GM18861 (cell line): ENCODE results near the gene SIGLEC6.

ENCODE experiments used
- ATAC-seq: cut with Tn5 transposase; IDR thresholded peaks from one replicate; pipeline ENCODE4 v1.9.1; 2021; ENCODE audit not compliant: unreplicated experiment

The SIGLEC6 gene

DNA sequence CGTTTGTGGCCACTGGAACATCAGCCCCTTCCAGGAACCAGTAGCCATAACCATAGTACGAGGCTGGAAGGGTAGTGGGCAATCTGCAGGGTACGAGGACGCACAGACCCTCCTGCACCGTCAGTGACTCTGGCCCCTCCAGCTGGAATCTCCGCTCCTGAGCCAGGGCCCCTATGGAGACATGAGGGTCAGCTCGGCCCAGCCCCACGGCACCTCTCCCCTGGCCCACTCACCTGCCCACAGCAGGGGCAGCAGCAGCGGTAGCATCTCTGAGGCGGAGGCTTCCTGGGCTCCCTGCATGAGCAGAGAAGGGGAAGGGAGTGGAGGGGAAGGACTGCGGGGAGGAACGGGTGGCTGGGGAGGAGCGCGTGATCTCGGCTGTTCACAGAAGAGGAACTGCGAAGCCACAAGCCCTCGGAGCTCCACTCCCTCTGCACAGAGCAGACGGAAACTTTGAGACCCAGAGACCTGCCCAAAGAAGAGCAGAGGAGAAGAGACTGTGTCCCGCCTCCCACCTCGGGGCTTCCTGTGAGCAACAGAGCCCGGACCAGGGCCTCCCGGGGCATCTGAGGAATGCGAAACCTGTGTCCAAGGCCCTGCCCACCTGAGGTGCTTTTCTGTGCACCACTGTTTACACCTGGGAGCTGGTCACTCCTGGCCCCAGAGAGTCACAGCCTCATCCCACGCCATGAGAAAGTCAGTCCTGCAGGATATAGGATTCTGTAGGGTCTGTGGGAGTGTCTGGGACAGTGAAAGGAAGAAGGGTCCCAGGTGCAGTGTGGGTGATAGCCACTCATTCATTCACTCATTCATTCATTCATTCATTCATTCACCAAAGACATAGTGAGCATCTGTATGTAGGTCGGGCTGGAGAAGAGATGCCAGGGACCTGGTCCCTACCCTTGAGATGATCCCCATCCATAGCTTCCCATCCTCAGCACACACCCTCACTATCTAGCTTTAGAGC, at the start of gene SIGLEC6:
Gene SIGLEC6, minus strand, starts transcription at position 322 of the 967 bp plus-strand sequence. Its CDS starts 22 bp downstream, at position 300.
- no peak for ATAC-seq

DNA sequence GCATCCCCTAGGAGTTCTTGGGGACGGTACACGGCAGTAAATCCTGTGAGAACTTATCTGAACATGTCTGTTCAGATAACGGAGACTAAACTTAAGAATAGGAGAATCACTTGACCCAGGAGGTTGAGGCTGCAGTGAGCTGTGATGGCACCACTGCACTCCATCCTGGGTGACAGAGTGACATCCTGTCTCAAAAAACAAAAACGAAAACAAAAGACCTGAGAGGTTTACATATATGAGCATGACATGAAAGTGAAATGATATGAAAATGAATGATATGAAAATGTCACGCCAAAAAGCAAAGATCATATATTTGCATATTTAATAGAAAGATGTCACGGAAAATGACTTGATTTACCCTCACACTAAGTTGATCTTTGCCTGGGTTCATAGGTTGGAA, 45.4 kb upstream of the SIGLEC6 start:
- ATAC-seq = no peak

DNA sequence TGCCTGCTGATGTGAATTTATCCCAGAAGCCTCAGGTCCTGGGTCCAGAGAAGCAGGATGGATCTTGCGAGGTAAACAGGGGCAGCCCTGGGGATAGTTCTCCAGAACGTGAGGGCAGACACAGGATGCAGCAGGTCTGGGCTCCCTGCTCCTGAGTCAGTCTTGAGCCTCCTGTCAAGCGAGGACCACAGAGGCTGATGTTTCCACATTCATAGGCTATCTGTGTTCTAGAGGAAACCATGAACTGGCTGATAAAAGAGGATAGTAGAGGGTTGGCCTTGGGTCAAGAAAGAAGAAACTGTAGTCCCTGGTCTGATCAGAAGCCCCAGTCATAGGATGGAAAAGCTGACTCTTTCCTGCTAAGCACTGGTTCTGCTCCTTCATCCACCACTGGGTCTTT, 41.9 kb upstream of the SIGLEC6 start:
- ATAC-seq = no peak

DNA sequence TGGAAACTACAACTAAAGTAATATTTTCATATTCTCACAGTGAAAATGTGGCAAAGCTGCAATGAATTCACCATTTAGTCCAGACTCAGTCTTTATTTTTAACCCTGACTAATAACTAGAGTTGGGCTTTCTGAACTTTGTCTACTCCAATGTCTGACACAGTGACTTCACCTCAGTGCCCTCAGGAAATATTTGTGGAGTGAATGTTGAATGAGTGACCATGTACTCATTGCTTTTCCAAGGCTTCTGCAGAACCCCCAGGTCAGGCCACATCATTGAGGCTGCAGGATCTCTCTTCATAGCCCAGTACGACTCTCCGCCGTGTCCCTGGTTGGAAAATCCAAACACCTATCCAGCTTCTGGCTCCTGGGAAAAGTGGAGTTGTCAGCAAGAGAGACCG, 41.4 kb upstream of the SIGLEC6 start:
- no peak for ATAC-seq

DNA sequence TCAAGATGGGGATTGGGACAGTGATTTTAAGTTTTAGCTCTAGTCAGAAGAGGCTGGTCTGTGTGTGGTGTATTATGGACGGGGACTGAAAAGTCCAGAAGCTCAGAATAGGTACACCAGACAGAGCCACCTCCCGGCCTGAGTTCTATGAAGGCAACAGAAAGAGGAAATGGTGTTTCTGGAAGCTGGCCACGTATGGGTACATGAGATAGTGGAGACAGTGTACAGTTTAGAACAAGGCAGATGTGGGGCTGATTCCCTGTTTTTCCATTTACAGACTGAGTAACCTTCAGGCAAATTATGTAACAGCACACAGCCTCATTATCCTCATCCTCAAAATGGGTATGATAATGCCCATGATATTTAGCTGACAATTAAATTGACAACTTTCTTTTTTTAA, 40.9 kb upstream of the SIGLEC6 start:
- ATAC-seq = no peak

DNA sequence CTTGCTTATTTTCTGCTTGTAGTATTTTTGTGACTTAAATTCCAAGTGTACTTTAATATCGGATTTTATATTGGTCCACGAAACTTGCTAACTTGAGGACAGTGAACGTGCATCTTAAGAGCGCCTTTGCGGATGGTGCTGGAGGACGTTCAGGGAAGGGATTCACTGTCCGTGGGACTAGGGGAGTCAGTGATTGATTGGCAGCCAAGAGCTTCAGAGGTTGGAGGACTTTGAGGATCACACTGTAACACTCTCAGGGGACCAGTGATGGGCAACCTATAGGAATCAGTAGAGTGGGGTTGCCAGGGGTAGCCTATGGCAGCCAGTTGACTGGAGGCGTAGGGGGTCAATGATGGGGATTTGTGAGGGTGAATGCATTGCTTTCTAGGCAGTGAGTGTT, 40.1 kb upstream of the SIGLEC6 start:
- no peak for ATAC-seq

DNA sequence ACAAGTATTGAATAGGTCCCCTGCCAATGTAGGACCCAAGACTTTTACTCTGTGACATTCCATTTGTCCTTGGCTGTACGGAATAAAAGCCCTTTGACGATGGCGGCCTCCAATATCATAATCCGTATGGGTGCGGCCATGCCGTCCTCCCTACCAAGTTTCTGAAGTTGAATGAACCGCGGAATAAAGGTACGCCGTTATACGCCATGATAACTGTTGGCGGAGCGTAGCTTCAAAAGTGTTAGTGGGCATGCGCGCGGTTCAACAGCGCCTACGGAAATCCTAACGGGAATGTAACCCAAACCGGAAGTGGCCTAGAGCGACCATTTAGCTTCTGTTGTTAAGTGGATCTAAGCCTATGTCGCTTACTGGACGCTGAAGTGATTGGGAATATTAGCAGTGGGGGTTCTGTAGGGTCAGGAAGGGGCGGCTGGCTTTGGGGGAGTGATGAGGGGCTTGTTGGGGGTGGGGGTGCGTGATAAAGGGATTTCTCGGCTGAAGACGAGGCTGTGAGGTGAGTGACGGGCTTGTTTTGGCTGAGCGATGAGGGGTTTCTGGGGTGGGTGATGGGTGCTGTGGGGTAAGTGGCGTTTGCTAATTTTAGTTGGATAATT, 39.6 kb upstream of the SIGLEC6 start, which contains the start of gene ZNF175:
Gene ZNF175, plus strand, starts transcription at position 322 of the 614 bp plus-strand sequence. CDS start 2,047 bp downstream, outside the sequence.
- ATAC-seq = peak; percentile 88

DNA sequence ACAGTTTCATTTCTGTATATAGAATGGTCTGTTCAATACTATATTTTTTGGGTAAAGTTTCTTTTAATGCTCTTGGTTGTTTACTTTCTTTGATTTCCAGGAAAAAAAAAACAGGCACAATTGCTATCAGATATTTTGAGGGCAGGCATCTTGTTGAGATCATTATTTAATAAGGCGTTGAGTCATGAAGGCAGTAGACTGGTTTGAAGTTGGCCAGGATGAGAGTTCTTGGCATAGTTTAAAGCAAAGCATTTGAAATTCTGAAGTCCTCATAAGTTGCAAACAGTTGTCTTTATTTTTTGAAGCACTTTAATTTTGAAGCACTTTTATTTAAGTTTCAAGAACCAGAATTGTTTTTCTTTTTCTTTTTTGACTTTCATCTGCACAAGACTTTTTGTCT, 37.0 kb upstream of the SIGLEC6 start:
- no peak for ATAC-seq

DNA sequence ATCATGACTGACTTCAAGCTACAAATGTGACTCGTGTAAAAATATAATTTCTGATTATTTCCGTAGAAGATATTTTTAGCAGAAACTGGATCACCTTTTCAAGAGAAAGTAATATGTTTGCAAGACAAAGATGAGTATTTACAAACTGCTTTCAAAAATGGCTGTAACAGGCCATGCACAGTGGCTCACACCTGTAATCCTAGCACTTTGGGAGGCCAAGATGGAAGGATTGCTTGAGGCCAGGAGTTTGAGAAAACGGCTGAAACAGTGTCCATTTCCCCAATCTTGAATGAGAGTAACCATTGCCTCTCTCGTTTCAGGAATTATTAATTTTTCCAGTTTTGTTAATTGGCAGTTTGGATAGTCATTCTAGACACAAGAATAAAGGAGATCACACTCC, 36.1 kb upstream of the SIGLEC6 start:
- no peak for ATAC-seq

DNA sequence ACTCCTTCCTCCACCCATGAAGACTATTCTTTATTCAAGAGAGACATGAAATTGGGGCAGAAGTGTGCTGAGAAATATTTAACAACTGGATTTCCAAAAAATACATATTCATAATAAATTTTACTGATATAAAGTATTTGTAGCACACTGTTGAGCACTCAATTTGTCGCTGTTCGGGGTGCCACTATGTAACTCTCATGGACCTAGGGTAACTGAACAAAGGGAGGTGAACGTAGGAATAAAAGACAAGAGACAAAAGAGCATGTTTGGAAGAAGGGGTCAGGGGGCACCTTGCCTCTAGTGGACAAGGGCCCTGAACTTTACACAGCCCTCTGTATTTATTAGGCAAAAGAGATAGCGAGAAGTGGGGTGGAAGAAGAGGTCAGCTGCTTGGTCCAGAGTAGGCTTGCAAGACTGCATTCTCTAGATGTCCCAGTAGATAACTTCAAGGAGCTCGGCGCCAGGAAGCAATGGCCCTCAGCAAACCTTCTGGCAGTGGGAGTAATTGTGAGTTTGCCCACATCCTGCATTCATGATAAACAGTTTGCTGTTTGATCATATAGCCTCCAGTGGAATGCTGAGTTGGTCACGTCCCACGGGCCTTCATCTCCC, 35.1 kb upstream of the SIGLEC6 start:
- no peak for ATAC-seq

DNA sequence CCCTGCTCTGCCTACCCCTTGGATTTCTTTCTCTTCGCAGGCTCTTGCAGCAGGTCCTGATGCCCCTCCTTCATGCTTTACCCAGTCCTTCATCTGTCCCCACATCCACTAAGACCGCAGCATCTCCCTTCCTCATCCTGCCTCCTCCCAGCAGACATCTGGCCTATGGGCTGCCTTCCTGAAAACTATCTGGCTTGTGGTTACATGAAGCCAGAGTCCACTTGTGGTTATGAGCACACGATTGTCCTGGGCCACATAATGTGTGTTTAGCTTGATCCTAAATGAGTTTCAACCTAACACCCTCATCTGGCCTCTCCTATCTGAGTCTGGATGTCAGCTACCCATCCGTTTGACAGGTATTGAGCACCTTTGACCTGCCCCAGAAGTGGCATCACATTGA, 34.1 kb upstream of the SIGLEC6 start:
- ATAC-seq = no peak

DNA sequence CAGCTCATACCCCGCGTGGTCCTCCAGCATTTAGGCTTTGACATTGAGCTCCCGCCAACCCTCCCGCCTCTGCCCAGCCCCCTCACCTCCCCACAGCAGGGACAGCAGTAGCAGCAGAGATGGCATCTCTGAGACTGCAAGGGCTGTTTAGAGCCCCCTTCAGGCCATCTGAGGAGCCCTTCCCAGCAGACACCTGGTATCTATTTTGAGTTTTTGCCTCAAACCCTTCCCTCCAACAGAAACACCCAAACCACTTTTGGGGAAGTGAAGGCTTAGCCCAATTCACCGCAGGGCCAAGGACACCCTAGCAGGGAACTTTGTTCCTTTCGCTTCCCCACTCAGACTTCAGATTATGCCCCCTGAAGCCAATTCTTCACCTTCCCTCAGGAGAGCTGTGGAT, 33.3 kb upstream of the SIGLEC6 start:
- no peak for ATAC-seq

DNA sequence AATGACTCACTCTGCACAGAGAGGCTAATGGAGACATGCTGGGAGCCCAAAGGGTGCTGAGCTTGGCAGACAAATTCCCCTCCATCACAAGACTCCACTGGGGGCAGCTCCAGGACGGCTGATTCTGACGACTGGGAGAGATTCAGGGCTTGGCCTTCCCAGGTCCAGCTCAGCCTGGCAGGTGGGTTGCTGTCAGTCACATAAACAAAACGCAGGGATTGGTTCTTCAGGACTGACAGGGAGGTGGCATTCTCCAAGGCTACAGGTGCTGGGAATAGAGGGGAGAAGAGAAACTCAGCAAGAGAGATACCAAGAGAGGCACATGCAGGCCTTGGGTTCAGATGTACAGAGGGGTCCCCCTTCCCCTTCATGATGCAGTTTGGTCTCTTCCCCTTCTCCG, 28.9 kb upstream of the SIGLEC6 start:
- no peak for ATAC-seq

DNA sequence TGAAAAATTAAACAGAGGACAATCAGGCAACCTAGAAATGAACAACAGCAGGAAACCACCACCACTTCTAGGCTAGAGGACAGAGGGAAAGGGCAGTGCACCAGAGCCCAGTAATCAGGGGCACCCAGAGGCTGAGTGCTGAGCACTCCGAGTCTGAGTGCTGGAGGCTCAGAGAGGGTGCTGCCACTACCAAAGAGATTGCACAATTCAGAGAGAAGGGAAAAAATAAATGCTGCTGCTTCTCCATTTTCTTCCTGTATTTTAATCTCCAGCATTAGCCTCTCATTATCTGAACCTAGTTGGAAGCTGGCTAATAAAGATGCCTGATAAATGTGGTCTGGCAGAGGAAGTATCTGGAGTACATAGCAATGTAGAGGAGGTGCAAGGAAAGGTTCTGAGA, 27.8 kb upstream of the SIGLEC6 start:
- ATAC-seq = no peak

DNA sequence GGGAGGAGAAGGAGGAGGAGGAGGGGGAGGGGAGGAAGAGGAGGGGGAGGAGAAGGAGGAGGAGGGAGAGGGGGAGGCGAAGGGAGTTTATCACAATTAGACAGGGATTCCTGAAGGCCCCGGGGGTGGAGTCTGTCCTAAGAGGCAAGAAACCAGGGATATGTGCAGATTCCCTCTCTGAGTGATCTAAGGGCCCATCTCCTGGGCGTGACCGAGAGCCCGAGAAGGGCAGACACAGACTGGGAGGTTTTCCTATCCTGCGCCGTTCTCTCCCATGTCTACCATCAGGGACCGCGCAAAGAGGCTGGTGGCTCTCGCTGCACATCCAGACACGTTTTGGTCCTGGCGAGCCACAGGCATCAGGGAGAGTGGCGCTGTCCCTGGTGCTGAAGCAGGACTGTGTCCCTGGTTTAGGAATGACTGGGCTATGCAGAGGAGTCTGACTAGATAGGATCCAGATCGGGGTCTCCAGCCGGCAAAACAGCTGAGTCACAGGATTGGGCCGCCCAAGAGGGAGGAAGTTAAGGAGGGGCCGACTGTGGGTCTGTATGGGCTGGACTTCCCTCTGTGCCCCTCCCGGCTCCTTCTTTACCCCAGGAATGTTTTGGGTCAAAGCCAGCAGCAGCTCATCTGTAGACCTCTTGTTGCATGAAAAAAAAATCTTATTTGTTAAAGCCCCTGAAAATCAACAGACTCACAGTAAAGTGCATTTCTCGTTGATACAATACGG, 21.7 kb upstream of the SIGLEC6 start:
- ATAC-seq = no peak

DNA sequence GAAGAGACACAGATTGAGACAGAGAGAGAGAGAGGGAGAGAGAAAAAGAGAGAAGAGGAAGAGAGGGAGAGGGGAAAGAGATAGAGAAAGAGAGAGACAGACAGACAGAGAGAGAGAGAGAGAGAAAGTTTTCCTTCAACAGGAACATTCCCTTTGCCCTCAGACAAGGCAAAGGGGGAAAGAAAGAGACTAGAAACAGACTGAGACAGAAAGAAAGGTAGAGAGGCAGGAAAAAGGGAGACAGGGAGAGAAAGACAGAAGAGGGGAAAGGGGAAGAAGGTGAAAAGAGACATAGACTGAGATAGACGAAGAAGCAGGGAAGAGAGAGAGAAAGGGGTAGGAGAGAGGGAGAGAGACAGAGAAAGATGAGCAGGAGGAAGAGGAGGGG, 21.1 kb upstream of the SIGLEC6 start:
- ATAC-seq = no peak

DNA sequence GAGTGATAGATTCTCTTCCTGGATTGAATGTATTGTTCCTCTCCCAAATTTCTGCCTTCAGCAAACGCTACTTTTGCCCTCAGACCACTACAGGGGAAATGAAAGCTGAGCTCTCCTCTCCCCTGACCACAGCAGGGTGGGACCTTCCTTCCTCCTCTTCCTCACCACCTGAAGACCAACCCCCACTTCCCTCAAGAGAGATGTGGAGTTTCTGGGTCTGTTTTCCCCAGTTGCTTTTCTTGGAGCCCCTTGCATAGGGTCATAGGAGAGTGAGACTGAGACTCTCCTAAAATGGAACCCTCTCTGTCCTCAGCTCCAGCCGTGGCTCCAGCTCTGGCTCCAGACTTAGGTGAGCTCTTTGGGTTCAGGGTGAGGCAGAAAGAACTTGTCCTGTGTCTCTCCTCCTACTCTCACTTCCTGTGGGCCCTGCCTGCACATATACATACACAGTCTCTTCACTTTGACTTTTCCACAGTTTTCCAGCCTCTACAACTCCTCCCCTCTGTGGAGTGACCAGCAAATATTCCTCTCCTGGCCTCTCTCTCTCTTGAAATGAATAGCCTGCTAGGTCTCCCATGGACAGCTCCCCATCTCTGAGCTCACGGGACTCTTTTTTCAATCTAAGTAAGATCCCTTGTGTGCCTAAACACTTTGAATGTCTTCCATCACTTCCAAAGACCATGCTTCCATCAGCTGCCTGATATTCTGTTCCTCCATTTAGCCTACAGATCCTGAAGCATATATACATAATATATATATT, 20.4 kb upstream of the SIGLEC6 start:
- no peak for ATAC-seq

DNA sequence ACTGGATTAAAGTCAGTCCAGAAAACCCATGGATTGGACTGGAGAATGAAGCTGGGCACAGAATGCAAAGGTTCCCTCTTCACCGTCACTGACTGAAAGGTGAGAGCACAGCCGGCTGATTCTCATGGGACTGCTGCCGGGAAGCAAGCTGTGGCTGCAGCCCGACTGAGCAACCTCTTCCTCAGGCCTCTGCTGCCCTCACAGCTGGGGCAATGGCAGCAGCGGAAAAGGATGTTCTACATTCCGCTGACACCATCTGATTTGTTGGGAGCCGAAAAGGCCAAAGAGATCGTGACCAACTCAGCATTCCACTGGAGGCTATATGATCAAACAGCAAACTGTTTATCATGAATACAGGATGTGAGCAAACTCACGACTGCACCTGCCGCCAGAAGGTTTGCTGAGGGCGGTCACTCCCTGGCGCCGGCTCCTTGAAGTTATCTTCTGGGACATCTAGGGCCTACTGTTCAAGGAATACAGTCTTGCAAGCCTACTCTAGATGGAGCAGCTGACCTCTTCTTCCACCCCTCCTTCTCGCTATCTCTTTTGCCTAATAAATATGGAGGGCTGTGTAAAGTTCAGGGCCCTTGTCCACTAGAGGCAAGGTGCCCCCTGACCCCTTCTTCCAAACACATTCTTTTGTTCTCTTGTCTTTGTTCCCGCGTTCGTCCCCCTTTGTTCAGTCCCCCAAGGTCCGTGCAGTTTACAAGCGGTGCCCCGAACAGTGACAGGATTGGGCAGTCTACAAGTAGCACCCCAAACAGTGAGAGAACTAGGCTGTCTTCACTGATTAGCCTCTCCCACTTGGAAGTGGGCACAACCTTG, 19.6 kb upstream of the SIGLEC6 start:
- no peak for ATAC-seq

DNA sequence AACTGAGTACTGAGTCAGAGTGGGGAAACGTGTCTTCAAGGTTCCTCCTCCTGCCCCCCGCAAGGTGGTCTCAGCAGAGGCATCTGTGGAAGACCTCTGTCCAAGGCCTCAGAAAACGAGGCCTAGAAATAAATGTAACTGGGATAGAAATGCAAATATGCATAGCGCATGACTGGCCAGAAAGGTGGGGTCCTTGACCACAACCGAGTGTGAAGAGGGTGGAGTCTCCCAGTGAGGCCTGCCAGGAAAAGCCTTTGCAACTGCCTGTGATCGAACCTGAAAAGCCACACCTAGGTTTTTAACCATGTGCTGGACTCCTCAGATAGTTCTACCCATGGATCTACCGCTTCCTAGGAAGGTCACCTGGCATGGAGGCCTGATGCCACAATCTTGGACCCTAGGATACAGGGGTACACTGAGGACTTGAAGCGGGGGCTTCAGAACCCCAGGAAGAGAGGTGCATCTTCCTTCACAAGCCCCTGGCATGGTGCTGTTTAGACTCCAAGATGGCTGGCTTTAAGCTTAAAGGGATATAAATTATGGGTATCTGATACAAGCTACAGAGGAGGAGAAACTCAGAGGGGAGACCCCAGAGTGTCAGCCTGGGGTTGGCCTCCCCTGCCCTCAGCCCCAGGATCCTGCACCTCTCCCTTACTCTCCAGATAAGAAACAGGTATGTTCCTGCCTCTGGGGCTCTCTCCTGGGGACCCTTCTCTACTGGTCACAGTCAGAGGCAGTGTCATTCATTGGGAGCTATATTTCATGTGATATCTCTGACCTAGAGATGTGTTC, 18.3 kb upstream of the SIGLEC6 start:
- ATAC-seq = no peak
